COLO668 (cell line): ENCODE results near the gene ARHGAP30.
"Not testable (repeated sequence)": the region's sequence is repeated elsewhere in the genome, so short reads cannot be mapped to it uniquely, and the experiment has no call there.

Experiments
- DNase-seq: peaks from one replicate; lab custom pipeline; 2025; ENCODE audit not compliant: unreplicated experiment; lab: John Stamatoyannopoulos, UW

The ARHGAP30 gene

GRCh38 chr1:161039546-161039945 is 30.1 kb downstream of the ARHGAP30 start:
- DNase-seq = no peak

DNA sequence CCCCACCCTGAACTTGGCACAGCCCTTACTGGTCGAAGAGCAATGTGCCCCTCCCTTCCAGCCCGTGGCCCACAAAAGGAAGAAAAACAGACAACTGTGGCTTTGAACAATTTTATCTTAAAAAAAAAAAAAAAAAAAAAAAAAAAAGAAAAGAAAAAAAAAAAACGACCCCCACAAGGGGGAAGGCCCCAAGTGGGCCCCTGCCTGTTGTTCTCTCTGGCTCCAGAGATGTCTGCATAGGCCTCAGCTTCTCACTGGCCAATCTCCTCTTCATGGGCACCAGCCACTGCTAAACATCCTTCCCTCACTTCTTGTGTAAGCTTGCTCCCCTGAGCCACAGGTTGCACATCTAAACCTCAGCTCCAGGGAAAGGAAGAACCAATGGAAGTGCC is 30.5 kb downstream of the ARHGAP30 start:
- DNase-seq = no peak

DNA sequence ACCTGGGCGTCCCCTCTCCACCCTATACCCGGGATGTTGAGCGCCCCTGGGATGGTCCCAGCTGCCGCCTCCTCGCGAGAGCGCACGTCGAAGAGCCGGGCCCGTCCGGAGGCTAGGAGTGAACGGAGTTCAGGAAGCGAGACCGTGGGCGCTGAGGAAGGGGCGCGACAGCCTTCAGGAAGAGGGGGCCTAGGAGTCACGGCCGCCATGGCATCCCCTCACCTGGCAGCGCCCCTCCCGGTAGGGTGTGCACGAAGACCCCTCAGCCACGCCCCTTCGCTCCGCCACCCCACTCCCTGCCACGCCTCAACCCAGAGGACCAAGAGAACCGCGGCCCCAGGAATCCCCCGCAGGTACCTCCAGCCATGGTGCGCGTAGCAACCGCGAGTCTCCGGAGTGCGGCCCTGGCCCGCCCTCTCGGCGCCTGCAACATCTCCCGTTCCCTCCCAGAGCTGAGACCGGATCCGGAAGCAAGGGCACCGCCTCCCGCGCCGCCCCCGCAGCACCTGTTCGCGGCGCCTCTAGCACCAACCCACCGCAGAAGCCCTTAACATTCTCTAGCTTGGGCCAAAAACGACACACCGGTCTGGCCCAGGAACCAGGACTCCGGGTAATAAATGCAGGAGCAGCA is 31.1 kb downstream of the ARHGAP30 start, which contains the start of gene TSTD1:
TSTD1 (minus strand) TSS at position 442 of the 631 bp plus-strand sequence; CDS start at position 367, 75 bp downstream.
- peak; percentile 85 for DNase-seq

DNA sequence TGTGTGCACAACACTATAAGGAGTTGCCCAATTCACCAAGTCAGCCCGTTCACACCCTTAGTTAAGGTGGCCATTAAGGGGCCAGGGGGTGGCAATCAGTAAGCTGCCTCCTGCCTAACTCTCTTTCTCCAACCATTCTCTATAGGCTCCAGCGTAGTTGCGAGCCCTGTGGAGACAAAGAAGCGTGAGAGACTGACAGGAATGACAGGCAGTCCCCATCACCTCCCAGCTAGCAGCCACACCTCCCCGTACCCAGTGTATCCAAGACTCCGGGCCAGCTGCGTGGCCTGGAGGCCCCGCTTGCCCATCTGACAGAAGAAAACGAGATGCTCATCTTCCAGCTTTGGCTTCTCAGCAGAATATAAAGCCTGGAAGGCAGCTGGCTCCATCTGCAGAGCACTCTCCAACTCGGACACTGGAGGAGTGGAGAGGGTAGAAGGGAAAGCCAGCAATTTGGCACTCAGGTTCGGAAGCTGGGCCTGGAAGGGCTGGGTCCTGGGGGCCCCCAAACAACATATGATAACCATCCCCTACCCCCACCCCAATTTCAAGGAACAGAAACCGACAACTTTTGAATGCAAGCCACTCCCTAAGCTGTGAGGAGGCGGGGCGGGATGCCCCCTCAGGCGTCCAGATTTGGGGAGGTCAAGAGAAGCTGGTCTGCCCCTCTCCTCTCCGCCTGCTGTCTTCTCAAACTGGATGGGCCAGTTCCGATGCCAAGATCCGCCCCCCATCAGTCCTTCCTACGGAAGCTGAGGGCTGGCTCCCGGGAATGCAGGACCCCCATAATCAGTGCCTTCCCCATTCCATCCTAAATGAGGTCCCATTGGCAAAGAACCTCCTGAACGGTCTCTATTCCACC is 31.8 kb downstream of the ARHGAP30 start:
- DNase-seq = peak; percentile 33

DNA sequence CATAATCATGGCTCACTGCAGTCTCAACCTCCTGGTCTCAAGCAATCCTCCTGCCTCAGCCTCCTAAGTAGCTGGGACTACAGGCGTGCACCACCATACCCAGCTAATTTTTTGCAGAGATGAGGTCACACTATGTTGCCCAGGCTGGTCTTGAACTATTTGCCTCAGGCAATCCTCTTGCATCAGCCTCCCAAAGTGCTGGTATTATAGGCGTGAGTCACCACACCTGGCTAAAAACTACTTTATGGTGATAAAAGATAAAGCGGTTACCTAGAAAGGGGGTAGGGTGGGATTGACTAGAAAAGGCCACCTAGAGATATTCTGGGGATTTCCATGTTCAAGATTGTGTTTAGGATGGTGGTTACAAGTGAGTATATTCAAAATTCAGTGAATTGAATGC is 35.9 kb downstream of the ARHGAP30 start:
- DNase-seq = no peak

- no peak for DNase-seq
These were observed 37.3 kb downstream of the ARHGAP30 start for GRCh38 chr1:161032409-161032808.

DNA sequence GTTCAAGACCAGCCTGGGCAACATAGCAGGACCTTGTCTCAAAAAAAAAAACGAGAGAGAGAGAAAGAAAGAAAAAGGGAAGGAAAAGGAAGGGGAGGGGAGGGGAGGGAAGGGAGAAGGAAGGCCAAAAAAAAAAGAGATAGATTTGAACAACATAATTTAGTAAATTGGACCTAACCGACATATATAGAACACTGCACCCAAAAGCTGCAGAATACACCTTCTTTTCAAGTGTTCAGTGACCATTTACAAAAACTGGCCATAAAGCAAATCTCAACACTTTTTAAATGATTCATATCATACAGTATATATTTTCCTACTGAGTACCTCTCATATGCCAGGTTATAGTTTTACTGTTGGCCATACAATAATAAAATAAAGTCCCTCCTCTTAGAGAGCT is 37.8 kb downstream of the ARHGAP30 start:
- no peak for DNase-seq

DNA sequence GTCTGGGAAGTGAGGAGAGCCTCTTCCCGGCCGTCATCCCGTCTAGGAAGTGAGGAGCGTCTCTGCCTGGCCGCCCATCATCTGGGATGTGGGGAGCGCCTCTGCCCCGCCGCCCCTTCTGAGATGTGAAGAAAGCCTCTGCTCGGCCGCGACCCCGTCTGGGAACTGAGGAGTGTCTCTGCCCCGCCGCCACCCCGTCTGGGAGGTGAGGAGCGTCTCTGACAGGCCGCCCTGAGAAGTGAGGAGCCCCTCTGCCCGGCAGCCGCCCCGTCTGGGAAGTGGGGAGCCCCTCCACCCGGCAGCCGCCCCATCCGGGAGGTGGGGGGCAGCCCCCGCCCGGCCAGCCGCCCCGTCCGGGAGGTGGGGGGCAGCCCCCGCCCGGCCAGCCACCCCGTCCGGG is 40.2 kb downstream of the ARHGAP30 start:
- DNase-seq = not testable (repeated sequence)

DNA sequence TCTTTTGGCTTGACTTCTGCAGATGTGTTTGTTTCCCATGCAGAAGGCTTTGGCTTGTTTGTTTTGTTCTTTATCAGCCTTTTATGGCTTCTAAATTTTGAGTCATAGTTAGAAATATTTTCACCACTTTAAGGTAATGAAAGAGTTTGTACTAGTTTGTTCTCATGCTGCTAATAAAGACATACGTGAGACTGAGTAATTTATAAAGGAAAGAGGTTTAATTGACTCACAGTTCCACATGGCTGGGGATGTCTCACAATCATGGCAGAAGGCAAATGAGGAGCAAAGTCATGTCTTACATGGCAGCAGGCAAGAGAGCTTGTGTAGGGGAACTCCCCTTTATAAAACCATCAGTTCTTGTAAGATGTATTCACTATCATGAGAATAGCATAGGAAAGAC is 42.7 kb downstream of the ARHGAP30 start:
- not testable (repeated sequence) for DNase-seq

GRCh38 chr1:161022432-161022831 is 47.3 kb downstream of the ARHGAP30 start:
- DNase-seq = not testable (repeated sequence)

DNA sequence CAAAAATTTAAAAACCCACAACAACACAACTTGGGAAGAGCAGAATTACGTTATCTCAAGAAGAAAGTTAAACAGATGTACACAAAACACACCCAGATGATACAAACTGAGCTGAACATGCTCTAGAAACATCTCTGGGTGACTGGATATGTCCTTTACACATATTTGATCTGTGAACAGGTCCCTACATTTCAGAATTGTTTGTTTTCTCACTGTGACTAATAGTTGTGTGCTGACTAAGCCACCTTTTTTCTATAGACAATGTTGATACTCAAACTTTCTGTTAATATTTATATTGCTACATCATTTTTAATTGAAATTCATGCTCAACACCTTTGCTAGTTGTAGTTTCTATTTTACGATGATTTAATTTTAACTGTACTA is 47.7 kb downstream of the ARHGAP30 start:
- DNase-seq = no peak

- peak; percentile 99 for DNase-seq
These were observed 48.3 kb downstream of the ARHGAP30 start for GRCh38 chr1:161021165-161021969.

GRCh38 chr1:161020509-161021164 is 49.1 kb downstream of the ARHGAP30 start, which contains the start of gene F11R:
Gene F11R, minus strand, starts transcription at chr1:161021152. Its CDS starts 79 bp downstream, at chr1:161021073.
- DNase-seq = peak; percentile 86

DNA sequence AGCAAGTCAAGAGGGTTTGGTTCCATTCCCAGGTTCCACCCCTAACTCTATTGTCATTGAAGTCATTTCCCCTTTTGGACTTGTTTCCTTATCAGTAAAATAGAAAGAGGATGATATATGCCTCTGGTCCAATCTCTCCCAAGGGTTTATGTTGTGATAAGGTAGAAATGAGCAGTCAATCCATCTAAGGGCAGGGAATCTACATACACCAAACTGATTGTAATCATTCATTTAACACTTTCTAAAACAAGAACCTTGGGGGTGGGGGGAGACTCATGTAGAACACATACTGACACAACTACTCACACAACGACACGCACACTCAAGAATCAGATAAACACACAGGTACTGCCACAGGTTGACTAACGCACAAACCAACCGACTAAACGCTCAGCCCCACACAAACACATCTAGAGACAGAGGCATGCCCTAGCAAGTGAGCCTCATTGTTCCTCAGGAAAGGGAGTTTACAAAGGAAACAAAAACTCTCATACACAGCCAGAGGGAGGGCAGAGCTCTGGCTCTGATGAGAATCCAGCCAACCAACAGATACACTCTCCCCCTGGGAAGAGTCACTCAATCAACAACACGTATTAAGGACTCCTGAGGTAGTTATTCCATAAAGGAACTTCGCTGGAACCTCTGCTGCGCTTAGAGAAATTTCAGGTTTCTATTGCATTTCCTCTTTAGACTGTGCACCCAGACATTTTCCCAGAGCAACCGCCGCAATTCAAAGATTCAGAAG is 49.8 kb downstream of the ARHGAP30 start:
- DNase-seq = peak; percentile 32

GRCh38 chr1:161019111-161019660 is 50.5 kb downstream of the ARHGAP30 start:
- DNase-seq = not testable (repeated sequence)

GRCh38 chr1:161018631-161018930 is 51.1 kb downstream of the ARHGAP30 start:
- no peak for DNase-seq

- DNase-seq = no peak
These were observed 51.7 kb downstream of the ARHGAP30 start for GRCh38 chr1:161017756-161018630.

GRCh38 chr1:161017181-161017580 is 52.5 kb downstream of the ARHGAP30 start:
- not testable (repeated sequence) for DNase-seq

DNA sequence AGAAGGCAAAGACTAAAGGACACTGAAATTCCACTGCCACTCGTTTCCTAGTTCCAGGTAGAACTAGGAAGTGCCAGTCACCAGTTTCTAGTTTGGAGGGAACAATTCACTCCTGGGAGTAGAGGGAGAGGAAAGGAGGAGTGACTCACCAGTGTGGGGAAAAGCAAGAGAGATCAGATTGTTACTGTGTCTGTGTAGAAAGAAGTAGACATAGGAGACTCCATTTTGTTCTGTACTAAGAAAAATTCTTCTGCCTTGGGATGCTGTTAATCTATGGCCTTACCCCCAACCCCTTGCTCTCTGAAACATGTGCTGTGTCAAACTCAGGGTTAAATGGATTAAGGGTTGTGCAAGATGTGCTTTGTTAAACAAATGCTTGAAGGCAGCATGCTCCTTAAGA is 53.0 kb downstream of the ARHGAP30 start:
- not testable (repeated sequence) for DNase-seq
